Cardiac fibroblast (primary cell): ENCODE data around the gene GPR78.

Experiments
- DNase-seq, 2 donors: peaks; one replicate each; pipeline versions ENCODE4 v3.0.0 to v3.0.0-alpha.2; 2010; ENCODE audit warnings: low read depth in 2 of 2
- H3K4me3 ChIP-seq, 2 donors: replicated peaks in 1 of 2; 1 replicate in 1 of 2; 2 replicates in 1 of 2; pipeline ENCODE4 v1.5.1; 2011; ENCODE audit warnings: low read depth in 2 of 2, low read length in 2 of 2, mild to moderate bottlenecking in 2 of 2, moderate library complexity in 1 of 2
- TF ChIP-seq, protein P1 (sequence below): IDR thresholded peaks from one replicate; pipeline ENCODE4 v1.5.1; 2011; ENCODE audit warnings: low read depth, mild to moderate bottlenecking, low read length, inconsistent platforms

Gene GPR78

DNA sequence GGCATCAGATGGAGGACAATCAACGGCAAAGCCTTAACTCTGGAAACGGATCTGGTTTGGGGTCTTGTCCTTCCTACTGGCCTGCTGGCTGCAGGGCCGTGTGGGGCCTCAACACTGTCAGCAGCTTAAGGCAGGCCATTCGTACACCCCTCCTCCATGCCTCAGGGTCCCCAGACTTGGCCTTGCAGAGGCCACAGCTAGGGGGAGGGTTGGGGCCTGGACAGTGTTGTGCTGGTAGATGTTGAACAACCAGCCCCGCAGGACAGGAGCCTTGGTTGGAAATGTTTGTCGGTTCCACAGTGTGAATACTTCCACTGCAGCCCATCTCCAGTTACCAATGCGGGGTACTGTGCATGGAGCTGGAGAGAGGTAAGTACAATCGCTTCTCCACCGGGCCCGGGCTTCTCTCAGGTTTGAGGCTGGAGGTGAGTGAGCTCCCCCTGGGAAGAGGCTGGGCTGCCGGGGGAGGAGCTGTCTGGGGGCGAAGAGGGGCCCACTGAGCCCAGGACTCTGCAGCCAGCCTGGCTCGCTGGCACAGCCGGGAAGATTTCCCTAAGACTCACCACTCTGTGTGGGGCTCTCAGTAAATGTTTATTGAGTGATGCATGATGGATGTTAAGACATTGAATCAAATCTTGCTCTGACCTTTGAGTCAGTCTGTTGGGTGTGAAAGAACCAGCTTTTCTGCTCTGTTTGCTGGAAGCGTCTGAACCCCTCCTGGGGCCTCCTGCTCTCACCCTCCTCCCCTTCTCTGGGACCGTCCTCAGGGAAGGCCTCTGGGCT lies 19.7 kb upstream of the GPR78 start:
- H3K4me3 ChIP-seq = no peak overlapping the region
- peak in 1 of 2 donors; percentile 27 for DNase-seq
- TF ChIP-seq, protein P1, sequence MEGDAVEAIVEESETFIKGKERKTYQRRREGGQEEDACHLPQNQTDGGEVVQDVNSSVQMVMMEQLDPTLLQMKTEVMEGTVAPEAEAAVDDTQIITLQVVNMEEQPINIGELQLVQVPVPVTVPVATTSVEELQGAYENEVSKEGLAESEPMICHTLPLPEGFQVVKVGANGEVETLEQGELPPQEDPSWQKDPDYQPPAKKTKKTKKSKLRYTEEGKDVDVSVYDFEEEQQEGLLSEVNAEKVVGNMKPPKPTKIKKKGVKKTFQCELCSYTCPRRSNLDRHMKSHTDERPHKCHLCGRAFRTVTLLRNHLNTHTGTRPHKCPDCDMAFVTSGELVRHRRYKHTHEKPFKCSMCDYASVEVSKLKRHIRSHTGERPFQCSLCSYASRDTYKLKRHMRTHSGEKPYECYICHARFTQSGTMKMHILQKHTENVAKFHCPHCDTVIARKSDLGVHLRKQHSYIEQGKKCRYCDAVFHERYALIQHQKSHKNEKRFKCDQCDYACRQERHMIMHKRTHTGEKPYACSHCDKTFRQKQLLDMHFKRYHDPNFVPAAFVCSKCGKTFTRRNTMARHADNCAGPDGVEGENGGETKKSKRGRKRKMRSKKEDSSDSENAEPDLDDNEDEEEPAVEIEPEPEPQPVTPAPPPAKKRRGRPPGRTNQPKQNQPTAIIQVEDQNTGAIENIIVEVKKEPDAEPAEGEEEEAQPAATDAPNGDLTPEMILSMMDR = no peak

DNA sequence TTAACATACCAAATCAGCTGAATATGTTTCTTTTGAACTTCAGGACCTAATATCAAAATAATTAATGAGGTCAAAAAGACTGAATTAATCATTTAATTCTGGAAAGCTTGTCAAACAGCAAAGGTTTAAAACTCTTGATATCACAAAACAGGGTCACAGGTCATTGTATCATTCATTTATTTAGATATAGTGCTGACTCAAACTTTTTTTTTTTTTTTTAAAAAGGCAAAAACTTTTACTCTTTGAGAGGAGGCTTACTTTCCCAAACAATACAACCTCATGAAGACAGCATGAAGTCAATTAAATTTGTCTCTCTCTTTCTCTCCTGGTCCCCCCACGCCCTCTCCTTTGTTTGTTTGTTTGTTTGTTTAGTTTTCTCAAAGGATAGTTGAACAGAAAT lies 15.6 kb upstream of the GPR78 start:
- DNase-seq = no peak
- TF ChIP-seq, protein P1 = no peak
- H3K4me3 ChIP-seq = no peak overlapping the region

DNA sequence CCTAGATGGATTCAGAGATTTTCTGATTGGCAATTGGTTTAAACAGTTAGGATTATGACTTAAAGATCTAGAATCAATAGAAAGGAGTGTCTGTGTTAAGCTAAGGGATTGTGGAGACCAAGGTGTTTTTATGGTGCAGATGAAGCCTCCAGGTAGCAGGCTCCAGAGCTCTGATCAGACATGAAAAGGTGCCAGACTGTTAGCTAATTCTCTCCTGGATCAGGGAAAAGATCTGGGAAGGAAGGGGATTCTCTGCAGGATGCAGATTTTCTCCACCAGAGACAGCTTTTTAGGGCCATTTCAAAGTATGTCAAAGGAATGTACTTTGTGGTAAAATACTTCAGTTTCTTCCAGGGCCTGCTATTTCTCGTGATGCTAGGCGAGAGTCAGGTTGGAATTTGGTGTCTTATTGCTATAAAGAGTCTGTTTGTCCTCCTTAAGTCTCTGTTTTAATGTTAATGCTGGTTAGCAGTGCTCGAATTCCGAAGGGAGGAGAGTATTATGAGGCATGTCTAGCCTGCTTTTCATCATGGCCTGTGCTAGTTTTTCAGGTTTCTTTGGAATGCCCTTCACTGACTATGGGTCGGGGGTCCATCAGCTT lies 12.0 kb upstream of the GPR78 start:
- TF ChIP-seq, protein P1 = no peak
- H3K4me3 ChIP-seq = no peak overlapping the region
- peak in 1 of 2 donors; percentile 11 for DNase-seq

DNA sequence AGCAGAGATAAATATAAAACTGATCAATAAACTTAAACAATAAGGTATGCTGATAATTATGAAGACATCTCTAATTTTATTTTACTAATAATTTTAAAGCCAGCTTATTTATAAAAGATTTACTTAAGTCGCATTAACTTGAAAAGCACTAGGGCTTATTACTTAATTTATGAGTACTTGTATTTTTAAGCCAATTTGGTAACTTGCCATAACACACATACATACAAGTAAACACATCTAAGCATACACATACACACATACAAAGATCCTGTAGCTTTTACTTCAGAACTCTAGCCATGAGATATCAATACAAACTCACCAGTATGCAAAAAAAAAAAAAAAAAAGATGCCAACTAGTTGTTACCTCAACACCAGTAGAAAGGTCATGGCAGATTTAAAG lies 10.0 kb upstream of the GPR78 start:
- TF ChIP-seq, protein P1 = no peak
- H3K4me3 ChIP-seq = no peak overlapping the region
- no peak for DNase-seq

DNA sequence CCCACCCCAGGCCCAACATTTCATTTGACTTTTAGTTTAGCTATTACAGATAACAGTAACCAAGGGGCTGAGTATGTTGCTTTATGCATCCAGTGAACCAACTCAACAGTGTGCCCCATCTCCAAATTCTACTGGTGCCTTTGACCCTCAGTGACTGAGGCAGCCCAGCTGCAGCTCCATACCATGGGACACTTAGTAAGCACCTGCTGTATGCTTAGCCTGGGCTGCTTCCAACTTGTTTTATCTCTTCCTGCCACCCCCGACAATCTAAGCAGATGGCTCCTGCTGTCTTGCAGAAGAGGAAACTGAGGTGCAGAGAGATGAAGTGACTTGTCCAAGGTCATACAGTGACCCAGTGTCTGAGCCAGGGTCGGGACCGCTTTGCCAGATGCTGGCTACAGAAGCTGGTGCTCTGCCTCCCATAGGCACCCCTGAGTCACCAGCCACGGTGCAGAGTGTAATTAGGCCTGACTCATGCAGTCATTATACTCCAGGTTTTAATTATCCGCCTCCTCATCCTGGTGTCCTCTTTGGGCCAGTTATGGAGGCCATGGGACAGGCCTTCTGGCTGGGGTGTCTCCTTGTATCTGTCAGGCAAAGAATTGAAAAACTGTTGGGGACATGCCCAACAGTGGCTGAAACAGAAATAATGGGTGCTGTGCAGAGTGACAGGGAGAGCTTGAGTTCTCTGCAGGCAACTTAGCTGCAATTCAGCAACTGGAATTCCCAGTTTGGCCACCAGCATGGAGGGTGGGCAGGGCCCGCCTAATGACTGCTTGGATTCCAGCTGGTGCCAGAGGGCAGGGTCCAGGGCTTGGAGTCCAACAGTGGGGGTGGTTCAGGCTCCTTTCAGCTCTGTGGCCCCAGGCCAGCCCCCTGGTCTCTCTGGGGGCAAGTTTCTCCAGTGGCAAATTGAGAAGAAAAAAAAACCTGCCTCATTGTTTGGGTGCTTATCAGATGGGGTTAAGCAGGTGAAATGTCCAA lies 8.2 kb upstream of the GPR78 start:
- H3K4me3 ChIP-seq = no peak overlapping the region
- no peak for DNase-seq
- TF ChIP-seq, protein P1 = no peak

DNA sequence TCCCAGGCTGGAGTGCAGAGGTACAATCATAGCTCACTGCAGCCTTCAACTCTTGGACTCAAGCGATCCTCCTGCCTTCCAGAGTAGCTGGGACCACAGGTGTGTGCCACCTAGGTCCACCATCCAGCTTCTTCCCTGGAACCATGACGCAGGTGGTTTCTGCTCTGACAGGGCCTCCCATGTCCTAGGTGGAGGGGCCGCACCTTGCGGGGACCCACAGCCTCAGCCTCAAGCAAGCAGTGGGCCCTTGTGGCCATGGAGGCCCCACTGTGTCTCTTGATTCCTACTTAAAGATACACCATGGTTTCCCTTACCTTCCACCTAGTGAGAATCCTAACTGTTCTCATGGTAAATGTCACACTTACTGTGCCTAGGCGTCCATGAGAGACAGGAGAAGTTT lies 6.9 kb upstream of the GPR78 start:
- TF ChIP-seq, protein P1 = no peak
- no peak for DNase-seq
- H3K4me3 ChIP-seq = no peak overlapping the region
